Gastroesophageal sphincter (tissue), 4 donors: ENCODE data around the gene SH3RF1. TPM values are rescaled to one million over a fixed set of nuclear protein-coding genes. Genes with fewer than 3 reads are reported as not detected.

Experiments
- ATAC-seq: fragments of 150-250 bp; one replicate; pipeline ENCODE4 v1.9.1; 2016; ENCODE audit warnings: mild to moderate bottlenecking, moderate library complexity
- H3K27ac ChIP-seq, 4 donors: fragments of 200-600 bp; sonication (generic) in 3 of 4; 1 replicate in 3 of 4; 2 replicates in 1 of 4; pipeline ENCODE4 v1.5.1; 2016 to 2019
- H3K27me3 ChIP-seq: fragments of 200-600 bp; sonication (generic); one replicate; pipeline ENCODE4 v1.5.1; 2019
- H3K36me3 ChIP-seq, 2 donors: fragments of 200-600 bp; sonication (generic); one replicate each; pipeline ENCODE4 v1.5.1; 2019; ENCODE audit warnings: control low read depth in 1 of 2
- H3K4me1 ChIP-seq, 3 donors: fragments of 200-600 bp; sonication (generic); 1 replicate in 2 of 3; 2 replicates in 1 of 3; pipeline ENCODE4 v1.5.1; 2016 to 2019; ENCODE audit warnings: control low read depth in 2 of 3
- H3K4me3 ChIP-seq, 2 donors: fragments of 200-600 bp; sonication (generic); one replicate each; pipeline ENCODE4 v1.5.1; 2019; ENCODE audit warnings: mild to moderate bottlenecking in 1 of 2, moderate library complexity in 1 of 2
- H3K9me3 ChIP-seq, 3 donors: fragments of 200-600 bp; sonication (generic); one replicate each; pipeline ENCODE4 v1.5.1; 2017 to 2019; ENCODE audit warnings: control low read depth in 2 of 3
- CTCF ChIP-seq, 4 experiments: fragments of 200-600 bp in 2 of 4; fragments of 450-650 bp in 2 of 4; sonication (generic) in 1 of 4; IDR thresholded peaks; one replicate each; pipeline ENCODE4 v1.5.1; 2017 to 2019; ENCODE audit warnings: antibody characterized with exemption in 4 of 4, mild to moderate bottlenecking in 2 of 4, moderate library complexity in 2 of 4
- EP300 ChIP-seq: sonication (generic); formaldehyde crosslinking; IDR thresholded peaks from one replicate; pipeline ENCODE4 v1.6.1; 2017; ENCODE audit warnings: antibody characterized with exemption, mild to moderate bottlenecking
- POLR2A ChIP-seq, 2 donors: fragments of 450-650 bp; IDR thresholded peaks; one replicate each; pipeline ENCODE4 v1.6.1; 2017; ENCODE audit warnings: antibody characterized with exemption in 2 of 2, mild to moderate bottlenecking in 2 of 2, moderate library complexity in 1 of 2
- POLR2AphosphoS5 ChIP-seq: sonication (generic); formaldehyde crosslinking; IDR thresholded peaks from one replicate; pipeline ENCODE4 v1.6.1; 2017; ENCODE audit warnings: antibody characterized with exemption
- WGBS, 2 donors: methylation state at CpG; one replicate each; pipeline ENCODE4 v1.1.5; 2018; ENCODE audit warnings: low coverage in 1 of 2; 5-methylcytosine and 5-hydroxymethylcytosine counted together
- total RNA-seq, 4 donors: library from RNA; depleted of rRNA; stranded (reverse); fragments of >200 nt; gene quantifications; one replicate each; pipeline ENCODE4 v1.1.0, GENCODE V29; 2016

The SH3RF1 gene
- total RNA-seq, 4 donors from 2014 or later, result 9.2 to 17.6 (median 13.3) TPM

GRCh38 chr4:169219440-169219839 lies 51.3 kb downstream of the SH3RF1 start:
- no peaks in the 10 kb centered on the region for H3K9me3 ChIP-seq
- no peaks in the 10 kb centered on the region for H3K36me3 ChIP-seq
- 82 to 100% methylated on average over 2 of the region's 2 CpGs for WGBS, 2 donors
- ATAC-seq, result no peak
- H3K4me3 ChIP-seq, result no peak overlapping the region
- TF ChIP-seq CTCF (IDR thresholded peaks at IDR 0.05), result no peak
- TF ChIP-seq POLR2A (IDR thresholded peaks at IDR 0.05), result no peak
- no peak for TF ChIP-seq POLR2AphosphoS5
- no peak for TF ChIP-seq EP300
- H3K27ac ChIP-seq, result no peak overlapping the region
- no peaks in the 10 kb centered on the region for H3K27me3 ChIP-seq
- H3K4me1 ChIP-seq, result peaks cover 0 to 26% (median 0%) of the 10 kb centered on the region in 3 donors

GRCh38 chr4:169215656-169216055 lies 55.1 kb downstream of the SH3RF1 start:
- H3K27me3 ChIP-seq, result no peaks in the 10 kb centered on the region
- TF ChIP-seq POLR2AphosphoS5 (no peak), POLR2A (IDR thresholded peaks at IDR 0.05) (no peak), CTCF (IDR thresholded peaks at IDR 0.05) (no peak), EP300 (no peak)
- peaks cover 0 to 20% (median 0%) of the 10 kb centered on the region in 3 donors for H3K4me1 ChIP-seq
- H3K4me3 ChIP-seq, result no peak overlapping the region
- no peaks in the 10 kb centered on the region for H3K9me3 ChIP-seq
- 83 to 95% methylated on average over 3 to 4 of the region's 4 CpGs for WGBS, 2 donors
- no peaks in the 10 kb centered on the region for H3K36me3 ChIP-seq
- ATAC-seq, result no peak
- no peak overlapping the region for H3K27ac ChIP-seq

GRCh38 chr4:169212981-169213380 lies 57.8 kb downstream of the SH3RF1 start:
- Histone ChIP-seq H3K4me3 (no peak overlapping the region), H3K36me3 (no peaks in the 10 kb centered on the region), H3K27ac (no peak overlapping the region), H3K27me3 (no peaks in the 10 kb centered on the region), H3K9me3 (no peaks in the 10 kb centered on the region), H3K4me1 (no peaks in the 10 kb centered on the region)
- ATAC-seq, result no peak
- TF ChIP-seq POLR2A (IDR thresholded peaks at IDR 0.05) (no peak), CTCF (IDR thresholded peaks at IDR 0.05) (no peak), POLR2AphosphoS5 (no peak), EP300 (no peak)
- WGBS, 2 donors, result 58 to 73% methylated on average over 2 of the region's 2 CpGs

GRCh38 chr4:169210504-169211118 lies 60.1 kb downstream of the SH3RF1 start:
- WGBS, 2 donors, result 94 to 96% methylated on average over 3 of the region's 3 CpGs
- Histone ChIP-seq H3K36me3 (no peaks in the 10 kb centered on the region), H3K27ac (no peak overlapping the region), H3K4me1 (peaks cover 0 to 8% (median 0%) of the 10 kb centered on the region in 3 donors), H3K27me3 (no peaks in the 10 kb centered on the region), H3K9me3 (no peaks in the 10 kb centered on the region), H3K4me3 (no peak overlapping the region)
- TF ChIP-seq POLR2AphosphoS5, result no peak
- TF ChIP-seq CTCF (IDR thresholded peaks at IDR 0.05), result no peak
- no peak for TF ChIP-seq EP300
- no peak for TF ChIP-seq POLR2A (IDR thresholded peaks at IDR 0.05)
- no peak for ATAC-seq

GRCh38 chr4:169209388-169209883 lies 61.3 kb downstream of the SH3RF1 start:
- no peak for TF ChIP-seq EP300
- TF ChIP-seq POLR2A (IDR thresholded peaks at IDR 0.05), result no peak
- TF ChIP-seq CTCF (IDR thresholded peaks at IDR 0.05), result no peak
- no peak for TF ChIP-seq POLR2AphosphoS5
- Histone ChIP-seq H3K36me3 (no peaks in the 10 kb centered on the region), H3K27ac (no peak overlapping the region), H3K27me3 (no peaks in the 10 kb centered on the region), H3K4me3 (no peak overlapping the region), H3K9me3 (no peaks in the 10 kb centered on the region), H3K4me1 (peaks cover 2 to 20% (median 5%) of the 10 kb centered on the region in 3 donors)
- ATAC-seq, result no peak
- 87 to 93% methylated on average over 4 to 5 of the region's 5 CpGs for WGBS, 2 donors
